ENCODE measurements around the gene ITIH3.

The ITIH3 gene

GRCh38 chr3:52829906-52830463 lies 35.4 kb downstream of the ITIH3 start:
- DNase-seq (ENCODE audit: low read depth, low spot score) = no peak

GRCh38 chr3:52830535-52831258 lies 36.1 kb downstream of the ITIH3 start, which contains the start of gene ITIH4:
Gene ITIH4 (minus strand): TSS chr3:52830672. CDS start chr3:52830642, 30 bp downstream.
- H3K36me3 ChIP-seq (ENCODE audit: insufficient read depth, insufficient read length, low read length) = no peaks in the 10 kb centered on the region
- no peak within 1 kb of the TSS for H3K9ac ChIP-seq (ENCODE audit: insufficient read length, low read depth)
- DNase-seq (ENCODE audit: low read depth, low spot score) = no peak
- H3K27me3 ChIP-seq (ENCODE audit: insufficient read depth, insufficient read length) = no peaks in the 10 kb centered on the region
- TF ChIP-seq YY1 (IDR thresholded peaks at IDR 0.05; ENCODE audit: insufficient read depth, insufficient read length) (no peak), SUZ12 (IDR thresholded peaks at IDR 0.05; ENCODE audit: extremely low read depth, insufficient read depth, insufficient read length) (no peak), ZNF274 (IDR thresholded peaks at IDR 0.05; ENCODE audit: low read depth, low read length) (no peak)
- no peaks in the 10 kb centered on the region for H3K9me3 ChIP-seq (ENCODE audit: insufficient read depth, low read length)
- no peak within 1 kb of the TSS for H3K4me3 ChIP-seq (ENCODE audit: insufficient read length, low read depth)
- H3K4me1 ChIP-seq (ENCODE audit: insufficient read depth, insufficient read length) = peaks cover 36% of the 10 kb centered on the region

More at GRCh38 chr3:52829906-52830463, 35.4 kb downstream of the ITIH3 start:
- Histone ChIP-seq H3K9ac (ENCODE audit: insufficient read length, low read depth) (no peak overlapping the region), H3K4me1 (ENCODE audit: insufficient read depth, insufficient read length) (peaks cover 30% of the 10 kb centered on the region), H3K4me3 (ENCODE audit: insufficient read length, low read depth) (no peak overlapping the region), H3K9me3 (ENCODE audit: insufficient read depth, low read length) (no peaks in the 10 kb centered on the region), H3K36me3 (ENCODE audit: insufficient read depth, insufficient read length, low read length) (no peaks in the 10 kb centered on the region), H3K27me3 (ENCODE audit: insufficient read depth, insufficient read length) (no peaks in the 10 kb centered on the region)
- TF ChIP-seq YY1 (IDR thresholded peaks at IDR 0.05; ENCODE audit: insufficient read depth, insufficient read length) = no peak
- TF ChIP-seq ZNF274 (IDR thresholded peaks at IDR 0.05; ENCODE audit: low read depth, low read length) = no peak
- no peak for TF ChIP-seq SUZ12 (IDR thresholded peaks at IDR 0.05; ENCODE audit: extremely low read depth, insufficient read depth, insufficient read length)

- Histone ChIP-seq H3K27me3 (ENCODE audit: insufficient read depth, insufficient read length) (no peaks in the 10 kb centered on the region), H3K9ac (ENCODE audit: insufficient read length, low read depth) (no peak overlapping the region), H3K4me1 (ENCODE audit: insufficient read depth, insufficient read length) (peaks cover 37% of the 10 kb centered on the region), H3K36me3 (ENCODE audit: insufficient read depth, insufficient read length, low read length) (peaks cover 6% of the 10 kb centered on the region), H3K4me3 (ENCODE audit: insufficient read length, low read depth) (no peak overlapping the region), H3K9me3 (ENCODE audit: insufficient read depth, low read length) (no peaks in the 10 kb centered on the region)
- no peak for TF ChIP-seq ZNF274 (IDR thresholded peaks at IDR 0.05; ENCODE audit: low read depth, low read length)
- no peak for TF ChIP-seq YY1 (IDR thresholded peaks at IDR 0.05; ENCODE audit: insufficient read depth, insufficient read length)
- TF ChIP-seq SUZ12 (IDR thresholded peaks at IDR 0.05; ENCODE audit: extremely low read depth, insufficient read depth, insufficient read length) = no peak
- no peak for DNase-seq (ENCODE audit: low read depth, low spot score)
These were observed 37.1 kb downstream of the ITIH3 start for GRCh38 chr3:52831500-52832301.

- no peak for DNase-seq (ENCODE audit: low read depth, low spot score)
- Histone ChIP-seq H3K27me3 (ENCODE audit: insufficient read depth, insufficient read length) (no peaks in the 10 kb centered on the region), H3K36me3 (ENCODE audit: insufficient read depth, insufficient read length, low read length) (peaks cover 6% of the 10 kb centered on the region), H3K9ac (ENCODE audit: insufficient read length, low read depth) (no peak overlapping the region), H3K9me3 (ENCODE audit: insufficient read depth, low read length) (no peaks in the 10 kb centered on the region), H3K4me1 (ENCODE audit: insufficient read depth, insufficient read length) (peaks cover 34% of the 10 kb centered on the region), H3K4me3 (ENCODE audit: insufficient read length, low read depth) (no peak overlapping the region)
- TF ChIP-seq YY1 (IDR thresholded peaks at IDR 0.05; ENCODE audit: insufficient read depth, insufficient read length) (no peak), ZNF274 (IDR thresholded peaks at IDR 0.05; ENCODE audit: low read depth, low read length) (no peak), SUZ12 (IDR thresholded peaks at IDR 0.05; ENCODE audit: extremely low read depth, insufficient read depth, insufficient read length) (no peak)
These were observed 38.6 kb downstream of the ITIH3 start for GRCh38 chr3:52833202-52833601.

GRCh38 chr3:52834871-52835501 lies 40.4 kb downstream of the ITIH3 start, which contains the start of gene MUSTN1:
Gene MUSTN1 (minus strand): TSS chr3:52835019. CDS start chr3:52834948, 71 bp downstream.
- Histone ChIP-seq H3K4me3 (ENCODE audit: insufficient read length, low read depth) (no peak within 1 kb of the TSS), H3K9ac (ENCODE audit: insufficient read length, low read depth) (peak within 1 kb of the TSS; percentile 27), H3K4me1 (ENCODE audit: insufficient read depth, insufficient read length) (peaks cover 34% of the 10 kb centered on the region), H3K9me3 (ENCODE audit: insufficient read depth, low read length) (no peaks in the 10 kb centered on the region), H3K27me3 (ENCODE audit: insufficient read depth, insufficient read length) (no peaks in the 10 kb centered on the region), H3K36me3 (ENCODE audit: insufficient read depth, insufficient read length, low read length) (peaks cover 11% of the 10 kb centered on the region)
- TF ChIP-seq YY1 (IDR thresholded peaks at IDR 0.05; ENCODE audit: insufficient read depth, insufficient read length) (no peak), SUZ12 (IDR thresholded peaks at IDR 0.05; ENCODE audit: extremely low read depth, insufficient read depth, insufficient read length) (no peak), ZNF274 (IDR thresholded peaks at IDR 0.05; ENCODE audit: low read depth, low read length) (no peak)
- DNase-seq (ENCODE audit: low read depth, low spot score) = peak; percentile 30

GRCh38 chr3:52835766-52836470 lies 41.3 kb downstream of the ITIH3 start:
- Histone ChIP-seq H3K9me3 (ENCODE audit: insufficient read depth, low read length) (no peaks in the 10 kb centered on the region), H3K27me3 (ENCODE audit: insufficient read depth, insufficient read length) (no peaks in the 10 kb centered on the region), H3K9ac (ENCODE audit: insufficient read length, low read depth) (peak overlapping the region; percentile 27), H3K36me3 (ENCODE audit: insufficient read depth, insufficient read length, low read length) (peaks cover 11% of the 10 kb centered on the region), H3K4me1 (ENCODE audit: insufficient read depth, insufficient read length) (peaks cover 29% of the 10 kb centered on the region), H3K4me3 (ENCODE audit: insufficient read length, low read depth) (no peak overlapping the region)
- TF ChIP-seq ZNF274 (IDR thresholded peaks at IDR 0.05; ENCODE audit: low read depth, low read length) = no peak
- TF ChIP-seq YY1 (IDR thresholded peaks at IDR 0.05; ENCODE audit: insufficient read depth, insufficient read length) = no peak
- no peak for TF ChIP-seq SUZ12 (IDR thresholded peaks at IDR 0.05; ENCODE audit: extremely low read depth, insufficient read depth, insufficient read length)
- no peak for DNase-seq (ENCODE audit: low read depth, low spot score)
